Measurements from ENCODE around the gene SBF2.
"Not testable (repeated sequence)": the region's sequence is repeated elsewhere in the genome, so short reads cannot be mapped to it uniquely, and the experiment has no call there.

SBF2 gene

DNA sequence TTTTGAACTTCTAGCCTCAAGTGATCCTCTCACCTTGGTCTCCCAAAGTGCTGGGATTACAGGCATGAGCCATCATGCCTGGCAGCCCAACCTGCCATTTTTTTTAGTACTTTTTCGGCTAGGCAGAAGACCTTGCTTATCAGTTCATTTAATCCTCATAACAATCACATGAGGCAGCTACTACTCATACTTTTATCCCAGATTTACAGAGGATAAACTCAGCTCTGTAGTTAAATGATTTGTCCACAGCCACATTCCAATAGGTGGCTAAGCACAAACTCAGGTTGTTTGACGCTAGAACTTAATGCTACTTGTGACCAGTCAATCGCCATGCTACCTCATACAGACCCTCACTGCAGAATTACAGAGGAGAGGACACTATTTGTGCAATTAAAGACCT is 28.1 kb downstream of the SBF2 start:
- DNase-seq (ENCODE audit: low spot score): no peak

DNA sequence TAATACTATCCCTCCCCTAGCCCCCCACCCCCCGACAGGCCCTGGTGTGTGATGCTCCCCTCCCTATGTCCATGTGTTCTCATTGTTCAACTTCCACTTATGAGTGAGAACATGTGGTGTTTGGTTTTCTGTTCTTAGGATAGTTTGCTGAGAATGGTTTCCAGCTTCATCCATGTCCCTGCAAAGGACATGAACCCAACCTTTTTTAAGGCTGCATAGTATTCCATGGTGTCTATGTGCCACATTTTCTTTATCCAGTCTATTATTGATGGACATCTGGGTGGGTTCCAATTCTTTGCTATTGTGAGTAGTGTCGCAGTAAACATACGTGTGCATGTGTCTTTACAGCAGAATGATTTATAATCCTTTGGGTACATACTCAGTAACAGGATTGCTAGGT is 29.3 kb downstream of the SBF2 start:
- not testable (repeated sequence) for DNase-seq (ENCODE audit: low spot score)

DNA sequence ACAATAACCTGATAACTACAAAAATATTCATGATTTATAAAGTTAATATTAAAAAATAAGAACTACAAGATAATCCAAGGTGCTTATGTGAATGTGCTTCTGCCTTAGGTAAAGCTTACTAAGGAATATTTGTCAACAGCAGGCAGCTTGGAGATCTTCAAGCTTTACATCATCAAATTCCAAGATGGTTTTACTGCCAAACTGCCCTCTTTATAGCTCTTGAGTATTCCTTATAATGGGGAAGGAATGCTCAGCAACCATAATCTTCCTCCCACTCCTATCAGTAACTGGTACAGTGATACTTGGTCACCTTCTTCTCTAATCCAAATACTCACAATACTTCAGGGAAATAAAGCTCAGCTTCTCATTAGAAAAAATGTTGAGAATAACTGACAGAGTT is 30.1 kb downstream of the SBF2 start:
- DNase-seq (ENCODE audit: low spot score): no peak

DNA sequence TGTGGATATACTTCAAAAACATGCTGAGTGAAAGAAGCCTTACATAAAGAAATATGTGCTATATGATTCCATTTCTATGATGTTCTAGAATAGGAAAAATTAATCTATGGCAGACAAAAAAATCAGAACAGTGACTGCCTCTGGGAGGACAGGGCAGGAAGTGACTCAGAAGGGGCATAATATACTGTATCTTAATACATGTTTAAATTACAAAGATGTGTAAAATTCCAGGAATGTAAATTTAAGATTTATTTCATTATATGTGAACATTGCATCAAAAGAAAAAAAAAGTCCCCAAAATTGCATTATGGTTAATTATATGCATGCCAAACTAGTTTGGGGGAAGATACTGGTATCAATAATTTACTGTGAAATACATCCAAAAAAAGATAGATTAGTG is 32.2 kb downstream of the SBF2 start:
- no peak for DNase-seq (ENCODE audit: low spot score)

DNA sequence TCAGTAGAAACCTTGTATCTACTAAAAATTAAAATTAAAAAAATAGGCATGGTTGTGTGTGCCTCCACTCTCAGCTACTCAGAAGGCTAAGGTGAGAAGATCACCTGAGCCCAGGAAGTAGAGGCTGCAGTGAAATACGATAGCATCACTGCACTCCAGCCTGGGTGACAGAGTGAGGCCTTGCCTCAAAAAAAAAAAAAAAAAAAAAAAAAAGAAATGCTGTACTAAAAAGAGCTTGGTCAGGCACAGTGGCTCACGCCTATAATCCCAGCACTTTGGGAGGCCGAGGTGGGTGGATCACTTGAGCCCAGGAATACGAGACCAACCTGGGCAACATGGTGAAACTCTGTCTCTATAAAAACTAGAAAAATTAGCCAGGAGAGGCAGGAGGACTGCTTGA is 36.5 kb downstream of the SBF2 start:
- DNase-seq (ENCODE audit: low spot score): no peak

DNA sequence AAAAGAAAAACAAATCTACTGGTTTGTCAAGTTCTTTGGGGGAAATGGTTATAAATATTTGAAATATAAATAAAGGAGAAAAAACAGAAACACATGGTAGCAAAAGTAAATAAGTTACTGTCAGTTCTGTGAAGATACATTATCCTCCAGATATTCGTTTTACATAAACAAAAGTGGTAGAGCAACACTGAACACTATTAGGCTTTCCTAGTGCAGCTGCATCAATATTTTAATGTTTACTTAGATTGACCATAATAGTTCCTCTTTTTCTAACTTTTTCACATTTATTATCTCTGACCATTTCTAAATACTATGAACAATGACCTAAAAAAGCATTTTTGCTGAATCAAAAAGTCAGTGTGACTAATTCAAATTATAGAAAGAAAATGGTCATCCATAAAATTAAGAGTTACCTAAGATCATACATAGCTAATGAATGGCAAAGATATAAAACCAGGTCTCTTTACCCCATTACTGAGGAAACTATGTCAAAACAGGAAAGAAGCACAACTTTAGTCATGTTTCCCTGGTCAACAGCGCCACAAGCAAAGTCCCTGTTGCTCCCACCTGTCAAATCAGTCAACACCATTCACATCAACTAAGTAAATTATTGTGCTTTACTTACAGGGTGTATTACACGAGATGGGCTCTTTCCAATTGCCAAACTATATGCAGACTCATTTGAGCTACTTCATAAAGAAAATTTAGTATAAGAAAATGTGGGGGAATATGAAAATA is 38.5 kb downstream of the SBF2 start:
- no peak for DNase-seq (ENCODE audit: low spot score)

DNA sequence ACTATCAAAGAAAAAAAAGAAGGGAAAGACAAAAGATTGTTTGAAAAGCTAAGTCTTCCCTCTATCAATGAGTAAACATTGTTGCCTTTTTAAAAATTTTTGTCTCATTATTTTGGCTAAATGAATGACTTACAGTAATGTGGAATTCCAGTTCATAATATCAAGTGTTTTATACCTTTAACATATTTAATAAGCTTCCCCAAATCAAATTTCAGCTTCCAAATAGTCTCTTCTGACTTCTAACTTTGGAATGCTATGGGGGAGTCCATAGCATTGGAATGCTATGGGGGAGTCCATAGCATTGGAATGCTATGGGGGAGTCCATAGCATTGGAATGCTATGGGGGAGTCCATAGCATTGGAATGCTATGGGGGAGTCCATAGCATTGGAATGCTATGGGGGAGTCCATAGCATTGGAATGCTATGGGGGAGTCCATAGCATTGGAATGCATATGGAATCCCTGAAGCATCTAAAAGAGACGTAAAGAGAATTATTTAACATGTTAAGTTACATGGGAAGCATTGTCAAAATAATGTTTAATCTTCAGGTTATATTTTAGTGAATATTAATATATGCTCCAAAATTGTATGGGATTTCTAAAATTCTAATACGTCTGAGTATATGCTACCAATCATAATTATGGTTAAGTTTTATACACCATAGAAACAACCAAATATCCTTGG is 44.4 kb downstream of the SBF2 start:
- DNase-seq (ENCODE audit: low spot score): not testable (repeated sequence)

DNA sequence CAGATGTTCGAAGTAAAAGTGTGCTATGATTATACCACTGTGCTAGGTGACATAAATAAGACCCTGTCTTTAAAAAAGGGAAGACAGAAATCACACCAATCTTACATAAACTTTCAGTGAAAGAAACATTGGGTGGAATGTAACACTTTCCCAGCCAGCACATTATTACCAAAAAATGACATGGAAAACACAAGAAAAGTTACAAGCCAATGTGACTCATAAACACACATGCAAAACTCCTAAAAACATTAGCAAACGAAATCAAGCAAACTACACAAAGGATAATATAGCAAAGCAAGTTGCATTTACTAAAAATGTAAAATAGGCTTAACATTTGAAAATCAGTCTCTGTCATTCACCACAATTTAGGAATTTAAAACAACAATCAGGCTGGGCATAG is 47.0 kb downstream of the SBF2 start:
- DNase-seq (ENCODE audit: low spot score): no peak

DNA sequence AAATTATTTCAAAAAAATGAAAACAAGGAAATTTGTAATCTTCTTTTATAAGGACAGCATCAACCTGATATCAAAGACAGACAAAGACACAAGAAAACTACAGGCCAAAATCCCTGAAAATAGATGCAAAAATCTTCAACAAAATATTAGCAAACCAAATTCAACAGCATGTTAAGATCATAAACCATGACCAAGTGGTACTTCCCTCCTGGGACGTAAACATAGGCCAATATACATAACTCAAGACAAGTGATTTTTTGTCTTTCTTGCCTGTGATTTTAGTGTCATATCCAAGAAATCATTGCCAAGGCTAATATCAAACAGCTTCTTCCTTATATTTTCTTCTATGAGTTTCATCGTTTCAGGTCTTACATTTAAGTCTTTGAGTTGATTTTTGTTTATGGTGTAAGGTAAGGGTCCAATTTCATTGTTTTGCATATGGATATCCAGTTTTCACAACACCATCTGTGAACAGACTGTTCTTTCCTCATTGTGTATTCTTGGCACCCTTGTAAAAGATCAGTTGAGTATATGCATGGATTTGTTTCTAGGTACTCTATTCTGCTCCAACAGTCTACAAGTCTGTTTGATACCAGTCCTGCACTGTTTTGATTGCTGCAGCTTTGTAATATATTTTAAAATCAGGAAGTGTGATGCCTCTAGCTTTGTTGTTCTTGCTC is 50.0 kb downstream of the SBF2 start:
- DNase-seq (ENCODE audit: low spot score): no peak

DNA sequence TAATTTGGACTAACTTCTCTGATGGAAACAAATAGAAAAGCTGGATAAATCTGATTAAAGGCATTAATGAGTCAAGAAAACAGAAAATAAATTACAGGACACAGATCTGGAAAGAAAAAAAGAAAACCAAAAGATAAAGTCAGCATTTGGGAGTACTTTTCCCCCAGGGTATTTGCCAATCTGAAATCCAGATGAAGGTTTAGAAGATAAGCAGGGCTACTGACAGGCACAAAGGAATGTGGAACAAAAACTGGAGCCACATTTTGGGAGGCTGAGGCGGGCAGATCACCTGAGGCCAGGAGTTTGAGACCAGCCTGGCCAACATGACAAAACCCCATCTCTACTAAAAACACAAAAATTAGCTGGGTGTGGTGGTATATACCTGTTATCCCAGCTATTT is 57.2 kb downstream of the SBF2 start:
- DNase-seq (ENCODE audit: low spot score): no peak

DNA sequence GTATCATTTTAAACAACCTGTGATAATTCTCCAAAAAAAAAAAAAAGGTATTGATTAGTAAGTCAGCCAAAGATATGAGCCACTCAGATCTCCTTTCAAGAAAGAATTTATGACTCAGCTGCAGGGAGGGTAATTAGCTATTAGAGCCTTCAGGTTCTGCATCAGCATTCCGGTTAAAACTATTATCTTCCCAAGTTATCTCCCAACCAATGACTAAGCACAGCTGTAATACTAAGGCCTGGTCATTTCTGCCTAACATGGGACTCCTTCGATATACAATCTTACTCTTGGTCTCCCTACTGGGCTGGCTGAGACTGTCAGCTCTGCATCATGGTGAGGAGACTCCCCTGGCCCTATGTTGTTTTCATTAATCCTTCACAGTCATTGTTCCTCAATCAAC is 60.4 kb downstream of the SBF2 start:
- no peak for DNase-seq (ENCODE audit: low spot score)

DNA sequence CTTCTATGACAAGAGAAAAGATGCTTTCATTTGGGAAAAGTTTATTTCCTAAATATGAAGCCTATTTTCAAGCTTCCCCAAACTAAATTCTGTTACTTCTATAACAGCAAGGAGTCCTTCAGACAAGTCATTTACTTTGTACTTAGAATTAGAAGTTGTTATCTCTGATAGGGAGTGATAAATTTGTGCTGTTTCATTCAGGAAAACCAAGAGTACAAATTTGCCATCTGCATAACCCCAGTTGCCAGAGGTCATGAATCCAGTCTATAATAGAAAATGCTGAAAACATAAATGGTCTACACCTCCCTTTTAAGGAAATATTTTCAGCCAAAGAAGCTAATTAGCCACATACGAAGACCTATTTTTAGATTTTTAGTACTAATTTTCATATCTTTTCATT is 61.3 kb downstream of the SBF2 start:
- no peak for DNase-seq (ENCODE audit: low spot score)

DNA sequence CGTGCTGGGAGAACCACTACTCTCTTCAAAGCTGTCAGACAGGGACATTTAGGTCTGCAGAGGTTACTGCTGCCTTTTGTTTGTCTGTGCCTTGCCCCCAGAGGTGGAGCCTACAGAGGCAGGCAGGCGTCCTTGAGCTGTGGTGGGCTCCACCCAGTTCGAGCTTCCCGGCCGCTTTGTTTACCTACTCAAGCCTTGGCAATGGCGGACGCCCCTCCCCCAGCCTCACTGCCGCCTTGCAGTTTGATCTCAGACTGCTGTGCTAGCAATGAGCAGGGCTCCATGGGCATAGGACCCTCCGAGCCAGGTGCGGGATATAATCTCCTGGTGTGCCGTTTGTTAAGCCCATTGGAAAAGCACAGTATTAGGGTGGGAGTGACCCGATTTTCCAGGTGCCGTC is 62.2 kb downstream of the SBF2 start:
- not testable (repeated sequence) for DNase-seq (ENCODE audit: low spot score)

DNA sequence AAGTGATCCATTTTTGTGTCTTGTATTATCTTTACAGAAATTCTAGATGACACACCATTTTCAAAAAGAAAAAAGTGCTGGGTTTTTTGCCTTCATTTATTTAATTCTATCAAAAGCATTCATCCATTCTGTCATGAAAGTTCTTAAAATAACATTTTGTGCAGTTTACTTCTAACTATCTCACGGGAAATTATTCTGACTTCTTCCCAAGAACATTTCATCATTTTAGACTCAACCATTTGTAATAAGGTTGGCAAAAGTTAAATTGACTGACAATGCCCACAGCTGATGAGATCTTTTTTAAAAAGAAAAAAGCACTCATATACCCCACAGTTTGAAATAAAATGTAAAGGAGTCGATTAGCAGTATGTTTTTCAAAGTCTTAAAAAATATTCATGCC is 68.5 kb downstream of the SBF2 start:
- no peak for DNase-seq (ENCODE audit: low spot score)

DNA sequence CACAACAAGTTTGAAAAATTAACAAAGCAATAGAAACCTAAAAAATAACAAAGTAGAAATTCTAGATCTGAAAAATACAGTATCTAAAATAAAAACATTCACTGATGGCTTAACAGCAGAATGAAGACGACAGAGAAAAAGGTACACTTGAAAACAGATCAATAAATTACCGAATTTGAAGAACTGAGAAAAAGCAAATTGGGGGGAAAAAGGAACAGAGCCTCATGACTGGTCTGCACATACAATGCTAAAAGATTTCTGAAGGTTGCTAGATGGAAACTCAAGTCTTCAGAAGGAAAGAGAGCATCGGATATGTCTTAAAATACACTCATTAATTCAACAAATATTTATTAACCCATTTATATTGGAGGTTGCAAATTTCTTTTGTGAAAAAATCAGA is 71.6 kb downstream of the SBF2 start:
- no peak for DNase-seq (ENCODE audit: low spot score)

DNA sequence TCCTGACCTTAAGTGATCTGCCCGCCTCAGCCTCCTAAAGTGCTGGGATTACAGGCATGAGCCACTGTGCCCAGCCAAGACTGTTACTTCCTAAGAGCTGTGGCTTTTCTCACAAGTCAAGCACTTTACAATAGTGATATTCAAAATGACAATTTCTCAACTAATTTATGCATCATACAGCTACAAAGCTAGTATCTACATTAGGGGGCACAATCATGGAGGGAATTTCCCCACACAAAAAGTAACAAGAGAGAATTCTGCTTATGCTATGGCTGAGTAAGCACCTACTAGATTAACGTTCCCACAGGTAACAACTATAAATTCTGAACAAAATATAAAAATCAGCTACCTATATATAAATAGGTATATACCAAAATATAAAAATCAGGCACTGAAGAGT is 72.7 kb downstream of the SBF2 start:
- DNase-seq (ENCODE audit: low spot score): no peak

DNA sequence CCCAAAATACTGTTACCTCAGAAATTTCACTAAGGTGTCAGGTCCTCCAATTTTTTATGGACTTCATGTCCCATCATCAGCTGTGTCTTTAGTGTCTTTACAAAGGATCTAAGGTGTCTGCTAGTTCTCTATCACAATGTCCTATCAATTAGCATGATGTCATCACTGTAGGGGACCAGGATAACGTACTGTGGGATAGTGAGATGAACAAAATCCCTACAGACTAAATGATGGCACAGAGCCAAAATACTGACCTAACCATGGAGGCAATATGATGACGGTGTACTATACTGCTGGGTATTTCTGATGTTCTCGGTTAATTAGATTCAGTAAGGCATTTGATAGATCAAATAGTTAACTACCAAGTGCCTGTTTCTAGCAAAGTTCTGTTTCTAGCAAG is 82.5 kb downstream of the SBF2 start:
- no peak for DNase-seq (ENCODE audit: low spot score)

DNA sequence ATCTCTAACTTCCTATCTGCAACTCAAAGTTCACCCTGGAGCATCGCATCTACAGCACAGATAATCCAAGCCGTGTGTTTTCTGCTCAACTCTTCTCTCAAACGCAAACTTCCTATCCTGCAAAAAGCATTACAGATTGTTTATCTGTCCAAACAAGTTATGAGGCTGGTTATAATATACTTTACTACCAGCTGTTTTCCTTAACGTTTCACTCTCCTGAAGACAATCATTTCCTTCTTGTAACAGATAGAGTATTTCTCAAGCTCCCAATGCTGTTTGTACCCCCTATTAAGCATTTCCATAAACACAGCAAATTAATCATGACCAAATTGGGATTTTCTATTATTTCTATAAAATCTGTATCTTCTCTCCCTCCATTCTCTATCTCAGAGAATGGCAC is 84.7 kb downstream of the SBF2 start:
- DNase-seq (ENCODE audit: low spot score): no peak

DNA sequence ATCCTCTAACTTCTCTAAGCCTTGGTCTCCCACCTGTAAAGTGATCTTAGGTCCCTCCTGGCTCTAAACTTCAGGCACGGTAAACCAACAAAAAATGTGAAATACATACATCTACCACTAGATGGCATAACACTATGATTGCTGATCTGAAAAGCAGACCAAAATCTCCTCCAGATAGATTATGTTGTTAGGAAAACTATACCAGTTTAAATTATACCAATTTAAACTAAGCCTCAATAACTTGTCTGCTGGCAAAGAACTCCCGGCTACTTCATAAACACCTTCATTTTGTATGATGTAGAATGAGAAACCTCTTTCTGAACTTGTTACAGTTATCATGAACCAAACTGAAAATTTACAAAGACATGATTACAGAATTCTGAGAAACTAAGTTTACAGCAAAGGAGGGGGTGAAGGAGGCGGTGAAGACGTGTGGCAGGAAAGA is 85.9 kb downstream of the SBF2 start:
- peak; percentile 54 for DNase-seq (ENCODE audit: low spot score)

DNA sequence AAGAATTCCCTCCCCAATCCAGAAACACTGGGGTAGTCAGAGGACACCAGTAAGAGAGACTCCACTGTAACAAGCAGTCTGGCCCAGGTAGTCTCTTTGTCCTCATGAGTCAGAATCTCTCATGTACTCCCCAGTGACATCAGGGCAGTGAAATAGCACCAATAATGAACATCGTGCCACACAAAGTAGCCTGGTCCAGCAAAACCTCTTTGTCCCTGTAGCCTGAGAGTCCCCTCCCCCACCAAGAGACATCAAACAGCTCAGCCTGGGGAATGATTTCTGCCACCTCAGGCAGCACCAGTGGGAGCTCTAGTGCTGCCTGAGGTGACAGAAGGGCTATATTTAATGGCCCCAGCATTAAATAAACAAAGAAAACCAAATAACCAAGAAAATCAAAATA is 88.1 kb downstream of the SBF2 start:
- no peak for DNase-seq (ENCODE audit: low spot score)

DNA sequence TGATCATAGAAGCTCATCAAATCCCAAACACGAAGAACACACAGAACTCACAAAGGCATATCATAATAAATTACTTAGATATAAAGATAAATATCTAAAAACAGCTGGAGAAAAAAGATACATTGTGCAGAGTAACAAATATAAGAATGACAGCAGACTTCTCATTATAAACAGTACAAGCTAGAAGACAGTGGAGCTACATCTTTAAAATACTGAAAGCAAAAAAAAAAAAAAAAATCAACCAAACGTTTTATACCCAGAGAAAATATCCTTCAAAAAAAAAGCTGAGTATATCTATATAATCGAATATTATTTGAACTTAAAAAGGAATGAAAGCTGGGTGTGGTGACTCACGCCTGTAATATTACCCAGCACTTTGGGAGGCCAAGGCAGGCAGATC is 90.0 kb downstream of the SBF2 start:
- DNase-seq (ENCODE audit: low spot score): no peak

DNA sequence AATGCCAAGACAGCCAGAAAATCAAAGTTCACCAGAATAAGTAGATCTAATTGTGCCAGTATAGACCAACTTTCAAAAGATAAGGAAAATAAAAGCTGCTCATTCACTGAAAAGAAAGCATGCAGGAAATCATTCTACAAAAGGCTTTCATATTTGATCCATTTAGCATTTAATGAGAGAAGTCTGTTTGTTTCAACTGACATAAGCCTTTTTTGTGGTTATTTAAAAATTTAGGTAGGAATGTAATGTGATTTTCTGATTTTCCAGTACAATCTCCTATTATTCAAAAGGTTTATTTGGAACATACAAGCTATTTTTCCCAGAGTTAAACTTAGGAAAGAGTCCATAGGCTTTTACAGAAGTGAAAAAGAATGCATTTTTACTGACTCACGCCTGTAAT is 92.7 kb downstream of the SBF2 start:
- no peak for DNase-seq (ENCODE audit: low spot score)

DNA sequence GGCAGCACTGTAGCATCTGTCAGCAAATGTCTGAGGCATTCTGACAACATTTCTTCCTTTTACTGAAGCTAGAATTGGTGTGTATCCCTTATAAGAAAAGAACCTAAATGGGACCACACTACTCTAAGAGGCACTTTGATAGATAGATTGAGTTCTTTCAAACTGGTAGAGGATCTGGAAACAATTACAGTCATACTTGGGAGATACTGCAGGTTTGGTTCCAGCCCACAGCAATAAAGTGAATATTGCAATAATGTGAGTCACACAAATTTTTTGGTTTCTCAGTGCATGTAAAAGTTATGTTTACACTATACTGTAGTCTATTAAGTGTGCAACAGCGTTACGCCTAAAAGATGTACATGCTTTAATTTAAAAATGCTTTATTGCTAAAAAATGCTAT is 96.9 kb downstream of the SBF2 start:
- no peak for DNase-seq (ENCODE audit: low spot score)
